Measurements from ENCODE around the gene TACR1. TPM values are rescaled to one million over a fixed set of nuclear protein-coding genes. Genes with fewer than 3 reads are reported as not detected.
"Not testable (repeated sequence)": the region's sequence is repeated elsewhere in the genome, so short reads cannot be mapped to it uniquely, and the experiment has no call there.

The TACR1 gene
- polyA plus RNA-seq, 1 donor, result 2.9 TPM

GRCh38 chr2:75194184-75194868 is 5.0 kb downstream of the TACR1 start:
- DNase-seq, result no peak

- no peak for DNase-seq
Observed at GRCh38 chr2:75192496-75192895, 6.8 kb downstream of the TACR1 start.

GRCh38 chr2:75190271-75190990 is 8.9 kb downstream of the TACR1 start:
- DNase-seq, result no peak

GRCh38 chr2:75186821-75187220 is 12.5 kb downstream of the TACR1 start:
- no peak for DNase-seq

GRCh38 chr2:75182606-75183005 is 16.7 kb downstream of the TACR1 start:
- DNase-seq, result no peak

GRCh38 chr2:75180476-75180875 is 18.8 kb downstream of the TACR1 start:
- no peak for DNase-seq

- no peak for DNase-seq
Observed at GRCh38 chr2:75177427-75177826, 21.9 kb downstream of the TACR1 start.

- no peak for DNase-seq
Observed at GRCh38 chr2:75175456-75175855, 23.9 kb downstream of the TACR1 start.

- DNase-seq, result no peak
Observed at GRCh38 chr2:75174981-75175380, 24.3 kb downstream of the TACR1 start.

GRCh38 chr2:75174519-75174918 is 24.8 kb downstream of the TACR1 start:
- DNase-seq, result no peak

- DNase-seq, result no peak
Observed at GRCh38 chr2:75173740-75174139, 25.6 kb downstream of the TACR1 start.

GRCh38 chr2:75171423-75171822 is 27.9 kb downstream of the TACR1 start:
- DNase-seq, result not testable (repeated sequence)

GRCh38 chr2:75170889-75171288 is 28.4 kb downstream of the TACR1 start:
- DNase-seq, result no peak

GRCh38 chr2:75168186-75168585 is 31.1 kb downstream of the TACR1 start:
- no peak for DNase-seq

- DNase-seq, result no peak
Observed at GRCh38 chr2:75166491-75166890, 32.8 kb downstream of the TACR1 start.

GRCh38 chr2:75162897-75163296 is 36.4 kb downstream of the TACR1 start:
- no peak for DNase-seq

- DNase-seq, result no peak
Observed at GRCh38 chr2:75162259-75162658, 37.1 kb downstream of the TACR1 start.

GRCh38 chr2:75157435-75157834 is 41.9 kb downstream of the TACR1 start:
- DNase-seq, result no peak

- DNase-seq, result no peak
Observed at GRCh38 chr2:75155115-75155514, 44.2 kb downstream of the TACR1 start.

- no peak for DNase-seq
Observed at GRCh38 chr2:75153221-75153620, 46.1 kb downstream of the TACR1 start.

GRCh38 chr2:75152243-75152642 is 47.1 kb downstream of the TACR1 start:
- DNase-seq, result not testable (repeated sequence)

- DNase-seq, result not testable (repeated sequence)
Observed at GRCh38 chr2:75147884-75148283, 51.4 kb downstream of the TACR1 start.

GRCh38 chr2:75146606-75147332 is 52.6 kb downstream of the TACR1 start:
- no peak for DNase-seq

All from left kidney (tissue), 2 donors.